ENCODE measurements around the gene PLCB2. TPM values are rescaled to one million over a fixed set of nuclear protein-coding genes. Genes with fewer than 3 reads are reported as not detected.

PLCB2 gene
- total RNA-seq, 2 donors from 2014 or later: 4.4 to 5.3 TPM

DNA sequence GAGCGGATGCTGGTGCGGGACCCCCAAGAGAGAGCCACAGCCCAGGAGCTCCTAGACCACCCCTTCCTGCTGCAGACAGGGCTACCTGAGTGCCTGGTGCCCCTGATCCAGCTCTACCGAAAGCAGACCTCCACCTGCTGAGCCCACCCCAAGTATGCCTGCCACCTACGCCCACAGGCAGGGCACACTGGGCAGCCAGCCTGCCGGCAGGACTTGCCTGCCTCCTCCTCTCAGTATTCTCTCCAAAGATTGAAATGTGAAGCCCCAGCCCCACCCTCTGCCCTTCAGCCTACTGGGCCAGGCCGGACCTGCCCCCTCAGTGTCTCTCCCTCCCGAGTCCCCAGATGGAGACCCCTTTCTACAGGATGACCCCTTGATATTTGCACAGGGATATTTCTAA lies 31.8 kb downstream of the PLCB2 start:
- TF ChIP-seq CTCF (conservative IDR thresholded peaks at IDR 0.05): no peak
- no peak overlapping the region for H3K4me3 Mint-ChIP-seq
- H3K27me3 Mint-ChIP-seq (ENCODE audit: insufficient read depth): peaks cover 34% of the 10 kb centered on the region
- Histone ChIP-seq H3K36me3 (ENCODE audit: control insufficient read depth, insufficient read depth, low read length) (no peaks in the 10 kb centered on the region), H3K4me1 (ENCODE audit: control insufficient read depth, insufficient read depth, low read length) (no peaks in the 10 kb centered on the region), H3K9me3 (ENCODE audit: control insufficient read depth, low read length) (no peaks in the 10 kb centered on the region), H3K9ac (ENCODE audit: extremely low read depth, low read length, poor library complexity, severe bottlenecking) (no peak overlapping the region), H3K4me3 (ENCODE audit: low read length) (no peak overlapping the region), H3K27ac (ENCODE audit: low read depth, low read length) (no peak overlapping the region), H3K27me3 (ENCODE audit: control insufficient read depth, insufficient read depth, low read length, poor library complexity, severe bottlenecking) (peaks cover 31% of the 10 kb centered on the region)
- H3K36me3 Mint-ChIP-seq (ENCODE audit: low read depth): peaks cover 10% of the 10 kb centered on the region
- H3K4me1 Mint-ChIP-seq: peaks cover 14% of the 10 kb centered on the region
- DNase-seq: no peak
- 89 to 92% methylated on average over 5 to 7 of the region's 7 CpGs for WGBS, 2 experiments (ENCODE audit: insufficient coverage in 1 of 2, insufficient read length in 1 of 2)
- H3K9me3 Mint-ChIP-seq: no peaks in the 10 kb centered on the region
- no peak overlapping the region for H3K27ac Mint-ChIP-seq

GRCh38 chr15:40275523-40275922 lies 32.2 kb downstream of the PLCB2 start:
- H3K4me3 Mint-ChIP-seq: no peak overlapping the region
- peaks cover 30% of the 10 kb centered on the region for H3K27me3 Mint-ChIP-seq (ENCODE audit: insufficient read depth)
- no peak overlapping the region for H3K27ac ChIP-seq (ENCODE audit: low read depth, low read length)

DNA sequence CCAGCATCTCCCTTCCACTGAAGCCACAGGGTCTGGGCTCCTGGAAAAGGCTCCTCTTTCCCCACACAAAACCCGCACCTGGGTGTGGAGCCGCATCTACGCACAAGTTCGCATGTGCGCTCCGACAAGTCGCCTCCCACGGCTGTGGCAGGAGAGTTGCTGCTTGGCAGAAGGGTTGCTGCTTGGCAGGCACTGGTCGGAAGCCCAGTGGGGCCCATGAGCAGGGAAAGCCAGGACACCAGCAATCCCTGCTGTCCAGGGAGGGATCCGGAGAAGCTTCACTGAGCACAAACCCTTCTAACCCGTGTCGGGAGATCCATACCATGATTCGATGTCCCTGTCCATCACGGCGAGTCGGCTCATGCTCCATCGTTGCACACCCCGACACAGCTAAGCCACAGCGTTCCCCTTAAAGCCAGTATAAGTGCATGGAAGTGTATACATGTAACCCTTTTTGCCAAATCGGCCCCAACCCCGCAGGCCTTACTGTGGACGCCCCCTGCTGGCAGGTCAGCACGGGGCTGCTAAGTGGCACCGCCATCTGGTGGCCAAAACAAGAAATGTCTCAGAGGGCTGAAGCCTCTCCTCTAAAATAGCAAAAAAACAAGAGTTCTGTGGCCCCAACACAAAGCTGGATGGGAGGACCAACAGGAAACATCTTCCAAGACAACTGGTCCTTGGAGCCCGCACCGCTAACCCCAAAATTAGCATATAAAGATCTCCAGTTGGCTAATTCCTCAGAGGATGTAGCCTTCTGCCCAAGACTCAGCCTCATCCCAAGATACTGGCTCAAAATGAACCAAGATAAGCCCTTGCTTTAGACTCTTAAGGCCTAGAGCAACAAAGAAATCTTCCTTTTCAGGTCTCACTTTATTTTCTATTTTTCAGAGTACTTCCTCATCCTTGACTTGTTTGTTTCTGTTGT lies 33.1 kb downstream of the PLCB2 start:
- peak; percentile 100 for TF ChIP-seq CTCF (conservative IDR thresholded peaks at IDR 0.05)
- no peaks in the 10 kb centered on the region for H3K9me3 Mint-ChIP-seq
- no peak overlapping the region for H3K4me3 Mint-ChIP-seq
- peak; percentile 96 for DNase-seq
- Histone ChIP-seq H3K27me3 (ENCODE audit: control insufficient read depth, insufficient read depth, low read length, poor library complexity, severe bottlenecking) (peaks cover 18% of the 10 kb centered on the region), H3K4me3 (ENCODE audit: low read length) (no peak overlapping the region), H3K9ac (ENCODE audit: extremely low read depth, low read length, poor library complexity, severe bottlenecking) (no peak overlapping the region), H3K36me3 (ENCODE audit: control insufficient read depth, insufficient read depth, low read length) (no peaks in the 10 kb centered on the region), H3K9me3 (ENCODE audit: control insufficient read depth, low read length) (no peaks in the 10 kb centered on the region), H3K27ac (ENCODE audit: low read depth, low read length) (no peak overlapping the region), H3K4me1 (ENCODE audit: control insufficient read depth, insufficient read depth, low read length) (no peaks in the 10 kb centered on the region)
- peaks cover 13% of the 10 kb centered on the region for H3K4me1 Mint-ChIP-seq
- H3K27me3 Mint-ChIP-seq (ENCODE audit: insufficient read depth): peaks cover 21% of the 10 kb centered on the region
- peak overlapping the region; percentile 72 for H3K27ac Mint-ChIP-seq
- peaks cover 10% of the 10 kb centered on the region for H3K36me3 Mint-ChIP-seq (ENCODE audit: low read depth)
- WGBS, 2 experiments (ENCODE audit: insufficient coverage in 1 of 2, insufficient read length in 1 of 2): 64 to 65% methylated on average over 15 to 26 of the region's 26 CpGs

More at GRCh38 chr15:40275523-40275922, 32.2 kb downstream of the PLCB2 start:
- Mint-ChIP-seq H3K9me3 (no peaks in the 10 kb centered on the region), H3K27ac (no peak overlapping the region), H3K4me1 (peaks cover 13% of the 10 kb centered on the region), H3K36me3 (ENCODE audit: low read depth) (peaks cover 10% of the 10 kb centered on the region)
- peaks cover 27% of the 10 kb centered on the region for H3K27me3 ChIP-seq (ENCODE audit: control insufficient read depth, insufficient read depth, low read length, poor library complexity, severe bottlenecking)
- H3K4me3 ChIP-seq (ENCODE audit: low read length): no peak overlapping the region
- H3K36me3 ChIP-seq (ENCODE audit: control insufficient read depth, insufficient read depth, low read length): no peaks in the 10 kb centered on the region
- H3K4me1 ChIP-seq (ENCODE audit: control insufficient read depth, insufficient read depth, low read length): no peaks in the 10 kb centered on the region
- no peak for DNase-seq
- no peak overlapping the region for H3K9ac ChIP-seq (ENCODE audit: extremely low read depth, low read length, poor library complexity, severe bottlenecking)
- no peaks in the 10 kb centered on the region for H3K9me3 ChIP-seq (ENCODE audit: control insufficient read depth, low read length)
- no peak for TF ChIP-seq CTCF (conservative IDR thresholded peaks at IDR 0.05)
- WGBS, 2 experiments (ENCODE audit: insufficient coverage in 1 of 2, insufficient read length in 1 of 2): 89% methylated on average over 4 to 5 of the region's 5 CpGs
